GM18907 (cell line): ENCODE results near the gene GABRG3.

ENCODE experiments used
- ATAC-seq: cut with Tn5 transposase; IDR thresholded peaks from one replicate; pipeline ENCODE4 v1.9.1; 2021; ENCODE audit warnings: mild to moderate bottlenecking, moderate library complexity; ENCODE audit not compliant: unreplicated experiment

The GABRG3 gene

GRCh38 chr15:27237319-27237939, 266.4 kb downstream of the GABRG3 start:
- ATAC-seq = no peak

DNA sequence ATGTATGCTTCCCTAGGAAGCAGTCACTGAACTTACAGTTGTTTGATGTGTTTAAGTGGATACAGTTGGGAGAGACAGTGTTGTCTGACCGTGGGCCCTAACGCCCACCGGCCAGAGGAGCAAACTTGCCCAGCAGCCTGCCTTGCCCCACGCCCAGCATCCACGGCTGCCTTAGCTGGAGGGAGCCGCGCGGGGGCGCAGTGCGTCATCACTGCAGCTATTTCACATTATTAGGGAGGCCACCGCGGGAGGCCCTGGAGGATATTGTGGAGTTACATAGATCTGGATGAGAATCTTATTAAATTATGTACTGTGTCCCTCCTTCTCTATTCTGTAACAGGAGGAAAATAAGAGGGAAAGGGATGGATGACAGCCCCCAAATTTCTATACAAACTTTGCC, 267.2 kb downstream of the GABRG3 start:
- ATAC-seq = no peak

- no peak for ATAC-seq
Measured at GRCh38 chr15:27238707-27239423, 267.9 kb downstream of the GABRG3 start.

GRCh38 chr15:27241943-27242342, 271.0 kb downstream of the GABRG3 start:
- no peak for ATAC-seq

GRCh38 chr15:27244047-27244446, 273.1 kb downstream of the GABRG3 start:
- ATAC-seq = no peak

DNA sequence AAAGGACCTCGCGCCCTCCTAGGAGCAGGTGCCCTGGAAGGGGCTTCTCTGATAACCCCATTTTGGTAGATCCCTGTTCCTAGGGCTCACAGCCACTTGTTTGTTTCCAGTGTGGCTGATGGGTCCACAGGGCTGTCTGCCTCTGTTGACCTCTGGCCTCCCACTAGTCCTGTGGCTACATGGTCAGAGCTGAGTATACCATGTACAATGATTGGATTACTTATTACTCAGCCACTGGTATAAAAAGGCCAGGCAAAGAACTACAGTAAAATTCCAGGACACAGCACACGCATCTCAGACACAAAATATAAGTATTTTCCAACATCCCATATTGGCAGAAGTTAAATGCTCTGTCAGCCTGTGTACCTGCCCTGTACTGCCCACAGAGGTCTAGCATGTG, 277.3 kb downstream of the GABRG3 start:
- ATAC-seq = no peak

DNA sequence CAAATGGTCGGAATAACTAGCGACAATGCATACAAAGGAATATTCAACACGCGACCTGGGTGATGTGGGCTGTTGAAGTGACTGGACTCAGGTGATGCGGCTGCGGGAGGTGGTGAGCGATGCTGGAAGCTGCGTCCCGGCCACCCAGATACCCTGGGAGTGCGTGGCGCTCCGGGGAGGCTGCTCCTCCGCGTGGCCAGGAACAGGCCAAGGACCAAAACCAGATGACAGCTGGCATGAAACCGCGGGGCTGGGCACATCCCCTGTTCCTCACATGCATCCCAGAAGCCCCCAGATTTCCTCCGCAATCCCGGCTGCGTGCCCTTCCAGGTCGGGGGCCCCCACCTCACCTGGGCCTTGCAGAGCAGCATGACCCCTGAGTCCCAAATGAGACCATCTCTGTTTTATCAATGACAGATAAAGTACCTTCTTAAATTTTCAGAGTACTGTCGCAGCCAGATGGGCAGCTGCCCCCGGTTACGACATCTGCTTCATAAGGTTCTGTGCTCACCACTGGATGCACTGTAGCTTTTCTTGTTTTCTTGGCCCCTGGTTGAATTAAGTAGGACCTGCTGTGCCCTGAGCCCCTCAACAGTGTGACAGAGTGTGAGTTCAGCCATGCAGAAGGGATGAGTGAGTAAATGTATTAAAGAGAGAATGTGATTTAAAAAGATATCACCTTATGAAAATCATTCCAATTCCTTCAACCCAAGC, 278.2 kb downstream of the GABRG3 start:
- no peak for ATAC-seq

DNA sequence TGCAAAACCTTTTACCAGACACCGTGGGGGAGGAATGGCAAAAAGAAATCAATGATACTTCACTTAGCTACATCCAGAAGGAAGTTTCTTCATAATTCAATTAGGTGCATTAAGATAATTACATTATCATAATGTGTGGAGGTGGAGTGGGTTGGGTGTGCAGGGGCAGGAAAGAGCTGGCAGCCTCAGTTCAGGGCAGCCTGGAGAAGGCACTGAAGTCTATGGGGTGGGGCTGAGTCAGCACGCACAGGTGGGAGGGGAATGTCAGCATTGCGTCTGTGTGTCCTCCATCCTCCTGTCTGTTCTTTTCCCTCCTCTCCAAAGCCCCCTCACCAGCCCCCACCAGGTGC, 278.8 kb downstream of the GABRG3 start:
- no peak for ATAC-seq

- no peak for ATAC-seq
Measured at GRCh38 chr15:27250223-27250622, 279.2 kb downstream of the GABRG3 start.

DNA sequence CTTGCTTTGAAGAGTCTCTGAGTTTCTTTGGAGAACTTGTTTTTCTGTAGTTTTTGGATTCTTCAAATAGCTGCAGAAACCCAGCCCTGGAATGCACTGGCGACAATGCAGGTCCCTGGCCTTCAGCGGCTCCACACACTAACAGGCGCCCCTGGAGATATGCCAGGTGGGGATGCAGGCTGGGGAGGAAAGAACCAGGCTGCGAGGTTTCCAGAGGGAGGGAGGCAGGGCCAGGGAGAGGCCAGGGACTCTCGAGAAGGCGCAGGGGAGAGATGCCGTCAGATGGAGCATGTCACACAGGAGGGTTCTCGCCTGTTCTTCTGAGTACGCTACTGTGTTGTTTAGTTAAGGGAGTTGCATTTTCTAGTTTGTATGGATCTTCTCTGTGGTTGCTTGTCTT, 283.1 kb downstream of the GABRG3 start:
- ATAC-seq = no peak

DNA sequence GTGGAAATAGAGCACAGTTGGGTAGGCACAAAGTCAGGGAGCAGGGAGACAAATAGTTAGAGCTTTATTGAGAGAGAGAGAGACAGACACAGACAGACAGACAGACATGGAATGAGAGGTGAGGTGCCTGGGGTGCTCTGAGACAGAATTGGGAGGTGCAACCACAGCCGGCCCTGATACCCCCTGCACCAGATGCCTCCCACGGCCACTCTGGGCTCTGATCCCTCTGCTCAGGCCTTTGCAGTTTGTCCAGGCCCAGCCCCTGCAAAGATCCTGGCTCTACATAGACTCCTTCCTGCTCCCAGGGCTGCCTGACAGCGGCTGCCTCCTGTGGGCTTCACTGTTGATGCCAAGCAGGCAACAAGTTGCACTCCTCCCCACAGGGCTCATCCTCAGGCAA, 283.8 kb downstream of the GABRG3 start:
- no peak for ATAC-seq

DNA sequence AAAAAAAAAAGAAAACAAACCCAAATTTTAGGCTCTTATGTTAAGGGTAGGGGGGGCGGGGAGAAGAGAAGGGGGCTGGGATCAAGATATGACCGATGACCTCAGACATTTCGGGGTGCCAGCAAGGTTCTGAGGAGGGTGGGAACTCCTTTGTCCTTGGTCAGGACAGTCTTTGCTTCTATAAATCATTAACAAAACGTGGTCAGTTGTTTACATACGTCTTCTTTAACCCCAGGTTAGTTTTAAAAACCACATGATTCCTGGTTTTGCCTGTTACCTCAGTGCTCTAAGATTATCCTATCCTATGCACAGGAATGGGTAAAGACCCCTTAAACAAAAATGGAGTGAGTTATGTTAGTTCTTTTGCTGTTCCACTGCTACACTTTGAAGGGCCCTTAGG, 285.5 kb downstream of the GABRG3 start:
- ATAC-seq = no peak

DNA sequence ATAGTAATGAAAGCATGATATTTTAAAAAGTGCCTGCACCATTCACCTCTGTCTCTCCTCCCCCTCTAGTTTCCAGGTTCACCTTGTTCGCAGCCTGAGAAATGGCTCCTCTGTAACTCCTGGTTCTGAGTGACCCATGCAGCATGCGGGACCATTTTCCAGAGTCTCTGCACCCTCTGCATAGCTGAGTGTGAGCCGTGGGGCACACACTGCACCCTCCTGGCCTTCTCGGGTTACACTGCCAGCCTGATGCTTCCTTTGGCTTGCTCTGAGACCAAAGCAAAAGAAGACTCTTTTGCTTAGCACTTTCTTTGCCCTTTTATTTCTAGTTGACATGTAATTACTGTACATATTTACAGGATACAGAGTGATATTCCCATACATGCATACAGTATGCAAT, 287.3 kb downstream of the GABRG3 start:
- no peak for ATAC-seq

DNA sequence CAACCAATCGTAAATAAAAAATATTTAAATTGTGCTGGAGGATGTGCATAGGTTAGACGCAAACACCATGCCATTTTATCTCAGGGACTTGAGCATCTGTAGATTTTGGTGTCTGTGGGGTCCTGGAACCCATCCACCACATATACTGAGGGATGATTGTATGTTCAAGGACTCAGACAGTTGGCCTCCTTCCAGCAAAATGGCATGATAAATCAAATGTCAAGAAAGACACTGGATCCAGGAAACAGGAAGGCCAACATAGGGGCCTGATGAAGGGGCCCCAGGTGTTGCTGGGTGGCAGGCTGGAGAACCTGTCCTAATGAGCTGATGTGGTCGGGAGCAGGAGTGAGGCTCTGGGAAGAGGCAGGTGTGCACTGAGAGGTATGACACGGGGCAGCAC, 289.5 kb downstream of the GABRG3 start:
- ATAC-seq = no peak

DNA sequence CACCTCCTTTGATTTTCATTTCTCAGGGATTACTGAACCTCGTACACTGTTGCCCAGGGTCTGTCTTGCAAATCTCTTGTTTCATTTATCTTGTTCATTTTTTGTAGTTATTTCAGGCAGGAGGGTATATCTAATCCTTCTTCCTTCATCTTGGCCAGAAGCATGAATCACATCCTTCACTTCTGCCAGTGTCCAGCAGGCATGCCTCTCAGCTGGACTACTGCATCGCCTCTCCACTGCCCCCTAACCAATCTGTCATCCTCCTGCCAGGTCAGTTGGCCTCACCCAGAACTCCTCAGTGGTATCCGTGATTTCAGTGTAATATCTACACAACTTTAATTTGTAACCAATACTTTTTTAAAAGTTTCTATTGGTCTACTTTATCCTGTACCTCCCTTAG, 297.9 kb downstream of the GABRG3 start:
- no peak for ATAC-seq

GRCh38 chr15:27271258-27271657, 300.3 kb downstream of the GABRG3 start:
- ATAC-seq = no peak

- no peak for ATAC-seq
Measured at GRCh38 chr15:27272427-27272826, 301.4 kb downstream of the GABRG3 start.

- no peak for ATAC-seq
Measured at GRCh38 chr15:27273506-27273905, 302.5 kb downstream of the GABRG3 start.

- no peak for ATAC-seq
Measured at GRCh38 chr15:27278761-27279160, 307.8 kb downstream of the GABRG3 start.

DNA sequence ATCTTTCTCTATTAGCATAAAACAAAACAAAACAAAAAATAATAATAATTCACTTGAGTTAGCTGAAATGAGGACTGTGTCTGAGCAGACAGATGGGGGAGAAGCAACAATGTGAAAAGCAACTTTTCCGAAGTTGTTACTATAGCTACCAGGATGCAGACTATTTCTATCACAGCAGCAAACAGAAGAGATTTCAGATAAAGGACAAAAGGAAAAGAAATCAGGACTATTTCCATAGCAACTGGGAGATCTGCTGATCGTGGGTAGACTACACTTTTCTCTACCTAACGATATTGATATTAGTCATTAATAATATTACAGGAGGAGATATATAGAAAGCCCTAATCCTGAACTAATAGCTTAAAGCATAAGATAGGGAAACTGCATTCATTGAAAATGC, 321.7 kb downstream of the GABRG3 start:
- no peak for ATAC-seq

- no peak for ATAC-seq
Measured at GRCh38 chr15:27293607-27294006, 322.6 kb downstream of the GABRG3 start.

GRCh38 chr15:27317736-27318135, 346.8 kb downstream of the GABRG3 start:
- no peak for ATAC-seq
